HepG2 (cell line): Measurements from ENCODE around the gene MGAT2. TPM values are rescaled to one million over a fixed set of nuclear protein-coding genes. Genes with fewer than 3 reads are reported as not detected.

Experiments
- ATF3 ChIP-seq: sonication (generic); formaldehyde crosslinking; IDR thresholded peaks from 2 replicates; pipeline ENCODE4 v1.4.0; 2020; ENCODE audit warnings: missing genetic modification reagents
- CSRNP2 ChIP-seq: sonication (generic); formaldehyde crosslinking; conservative IDR thresholded peaks from 2 replicates; pipeline ENCODE4 v1.8.0; 2022; ENCODE audit warnings: low read depth, missing genetic modification reagents
- DBP ChIP-seq: sonication (generic); formaldehyde crosslinking; IDR thresholded peaks from 2 replicates; pipeline ENCODE4 v1.4.0; 2020; ENCODE audit warnings: missing genetic modification reagents; ENCODE audit errors: not compliant biosample characterization
- FOXK1 ChIP-seq: sonication (generic); formaldehyde crosslinking; IDR thresholded peaks from 2 replicates; pipeline ENCODE4 v1.4.0; 2020; ENCODE audit warnings: low read depth, missing genetic modification reagents, borderline replicate concordance
- HMG20A ChIP-seq: IDR thresholded peaks from 2 replicates; pipeline ENCODE4 v1.6.1; 2016; ENCODE audit warnings: borderline replicate concordance
- ISX ChIP-seq: sonication (generic); formaldehyde crosslinking; conservative IDR thresholded peaks from 2 replicates; pipeline ENCODE4 v1.5.0; 2020; ENCODE audit warnings: missing genetic modification reagents
- MTA1 ChIP-seq: sonication (generic); formaldehyde crosslinking; IDR thresholded peaks from 2 replicates; pipeline ENCODE4 v1.4.0; 2020; ENCODE audit warnings: missing genetic modification reagents, mild to moderate bottlenecking, borderline replicate concordance
- MXD3 ChIP-seq: IDR thresholded peaks from 2 replicates; pipeline ENCODE4 v1.6.1; 2016; ENCODE audit warnings: mild to moderate bottlenecking, missing biosample characterization, missing genetic modification reagents
- MYNN ChIP-seq: sonication (generic); formaldehyde crosslinking; IDR thresholded peaks from 2 replicates; pipeline ENCODE4 v1.4.0; 2020; ENCODE audit warnings: mild to moderate bottlenecking, low read depth, missing genetic modification reagents
- MZF1 ChIP-seq: sonication (generic); formaldehyde crosslinking; IDR thresholded peaks from 2 replicates; pipeline ENCODE4 v1.8.1; 2023; ENCODE audit warnings: mild to moderate bottlenecking, missing genetic modification reagents, borderline replicate concordance
- PBX2 ChIP-seq: IDR thresholded peaks from 2 replicates; pipeline ENCODE4 v1.6.1; 2016; ENCODE audit warnings: control low read depth
- PITX1 ChIP-seq: sonication (generic); formaldehyde crosslinking; IDR thresholded peaks from 2 replicates; pipeline ENCODE4 v1.5.1; 2020; ENCODE audit warnings: mild to moderate bottlenecking, missing genetic modification reagents
- RBAK ChIP-seq: sonication (generic); formaldehyde crosslinking; IDR thresholded peaks from 2 replicates; pipeline ENCODE4 v1.5.1; 2020; ENCODE audit warnings: mild to moderate bottlenecking, missing genetic modification reagents
- THAP8 ChIP-seq: sonication (generic); formaldehyde crosslinking; IDR thresholded peaks from 2 replicates; pipeline ENCODE4 v1.5.1; 2020; ENCODE audit warnings: missing genetic modification reagents, mild to moderate bottlenecking, borderline replicate concordance
- ZBTB20 ChIP-seq: sonication (generic); formaldehyde crosslinking; IDR thresholded peaks from 2 replicates; pipeline ENCODE4 v1.8.1; 2023; ENCODE audit warnings: missing genetic modification reagents, low read depth, mild to moderate bottlenecking, borderline replicate concordance
- ZBTB42 ChIP-seq: sonication (generic); formaldehyde crosslinking; IDR thresholded peaks from 2 replicates; pipeline ENCODE4 v1.5.0; 2020; ENCODE audit warnings: mild to moderate bottlenecking, missing genetic modification reagents
- ZMYM4 ChIP-seq: sonication (generic); formaldehyde crosslinking; IDR thresholded peaks from 2 replicates; pipeline ENCODE4 v1.8.1; 2023; ENCODE audit warnings: mild to moderate bottlenecking, missing genetic modification reagents
- ZNF180 ChIP-seq: sonication (generic); formaldehyde crosslinking; IDR thresholded peaks from 2 replicates; pipeline ENCODE4 v1.4.0; 2020; ENCODE audit warnings: low read depth, missing genetic modification reagents, borderline replicate concordance
- ZNF251 ChIP-seq: sonication (generic); formaldehyde crosslinking; IDR thresholded peaks from 2 replicates; pipeline ENCODE4 v1.9.0; 2021; ENCODE audit warnings: mild to moderate bottlenecking, missing genetic modification reagents
- ZNF253 ChIP-seq: sonication (generic); formaldehyde crosslinking; IDR thresholded peaks from 2 replicates; pipeline ENCODE4 v1.8.0; 2022; ENCODE audit warnings: mild to moderate bottlenecking, missing genetic modification reagents, borderline replicate concordance
- ZNF557 ChIP-seq: sonication (generic); formaldehyde crosslinking; IDR thresholded peaks from 2 replicates; pipeline ENCODE4 v1.4.0; 2020; ENCODE audit warnings: missing genetic modification reagents
- ZNF564 ChIP-seq: sonication (generic); formaldehyde crosslinking; IDR thresholded peaks from 2 replicates; pipeline ENCODE4 v1.8.1; 2023; ENCODE audit warnings: mild to moderate bottlenecking, missing genetic modification reagents
- ZNF644 ChIP-seq: IDR thresholded peaks from 2 replicates; pipeline ENCODE4 v1.6.1; 2016; ENCODE audit warnings: low read depth
- ZNF780A ChIP-seq: sonication (generic); formaldehyde crosslinking; IDR thresholded peaks from 2 replicates; pipeline ENCODE4 v1.8.0; 2022; ENCODE audit warnings: mild to moderate bottlenecking, missing genetic modification reagents, moderate library complexity
- ZSCAN22 ChIP-seq: sonication (generic); formaldehyde crosslinking; IDR thresholded peaks from 2 replicates; pipeline ENCODE4 v1.4.0; 2020; ENCODE audit warnings: mild to moderate bottlenecking, missing genetic modification reagents
- ZSCAN25 ChIP-seq: sonication (generic); formaldehyde crosslinking; IDR thresholded peaks from 2 replicates; pipeline ENCODE4 v1.8.0; 2022; ENCODE audit warnings: mild to moderate bottlenecking, missing genetic modification reagents
- polyA plus RNA-seq, 8 experiments: library from polyadenylated mRNA; depleted of rRNA in 3 of 8; stranded (reverse) in 7 of 8; unstranded in 1 of 8; fragments of >200 nt; fragmentation: Illumina TruSeq in 4 of 8; extraction: Trizol in 4 of 8; gene quantifications; 2 replicates each; pipeline versions ENCODE4 v1.2.1 to v1.2.3, GENCODE V29; 2011 to 2016; ENCODE audit warnings: low read depth in 4 of 8, missing spikeins in 1 of 8, mixed read lengths in 1 of 8; ENCODE audit not compliant: insufficient read depth in 1 of 8
- total RNA-seq, 5 experiments: library from RNA; depleted of rRNA; stranded (reverse); fragments of >200 nt; fragmentation: Illumina TruSeq; extraction: Trizol; gene quantifications; 2 replicates each; pipeline ENCODE4 v1.2.3, GENCODE V29; 2016; ENCODE audit warnings: low read depth in 1 of 5

MGAT2 gene
- total and polyA plus RNA-seq, 2 of the 13 experiments (the other 11 are each of a cell fraction or from before 2014, with no cell fraction given), result 12.9 to 51.9 TPM

GRCh38 chr14:49634547-49635334 is 14.1 kb downstream of the MGAT2 start, which contains the start of gene DNAAF2 (continued):
- TF ChIP-seq ZNF780A (CRISPR knock-in tag) (no peak), RBAK (CRISPR knock-in tag) (no peak), PITX1 (CRISPR knock-in tag) (no peak), HMG20A (CRISPR knock-in tag) (no peak), THAP8 (CRISPR knock-in tag) (no peak), ZNF557 (CRISPR knock-in tag) (no peak), ZBTB42 (CRISPR knock-in tag) (0 out of 2 replicates have a peak, but pooled peaks have one; percentile 14), ZNF251 (CRISPR knock-in tag) (no peak), ATF3 (CRISPR knock-in tag) (no peak), MXD3 (CRISPR knock-in tag) (no peak), ZSCAN22 (CRISPR knock-in tag) (no peak), ZNF180 (CRISPR knock-in tag) (0 out of 2 replicates have a peak, but pooled peaks have one; percentile 37), ZNF253 (CRISPR knock-in tag) (peak; percentile 57; the same call in 1 of the 2 replicates), ZMYM4 (CRISPR knock-in tag) (no peak), PBX2 (CRISPR knock-in tag) (no peak), ZSCAN25 (CRISPR knock-in tag) (no peak), DBP (CRISPR knock-in tag) (no peak), CSRNP2 (no peak), FOXK1 (no peak), MYNN (CRISPR knock-in tag) (no peak), ZNF564 (CRISPR knock-in tag) (no peak), ISX (0 out of 2 replicates have a peak, but pooled peaks have one; percentile 24), ZBTB20 (CRISPR knock-in tag) (no peak), MTA1 (no peak), ZNF644 (CRISPR knock-in tag) (no peak), MZF1 (CRISPR knock-in tag) (no peak)
